NCI-H1417 treated with DMSO at 0.1 percent for 48 hours (cell line): ENCODE results near the gene NEIL1.
"Not testable (repeated sequence)": the region's sequence is repeated elsewhere in the genome, so short reads cannot be mapped to it uniquely, and the experiment has no call there.

Experiments used
- DNase-seq: peaks from one replicate; lab custom pipeline; 2025; lab: John Stamatoyannopoulos, UW

Gene NEIL1

GRCh38 chr15:75333654-75334419 is 13.0 kb upstream of the NEIL1 start:
- not testable (repeated sequence) for DNase-seq

DNA sequence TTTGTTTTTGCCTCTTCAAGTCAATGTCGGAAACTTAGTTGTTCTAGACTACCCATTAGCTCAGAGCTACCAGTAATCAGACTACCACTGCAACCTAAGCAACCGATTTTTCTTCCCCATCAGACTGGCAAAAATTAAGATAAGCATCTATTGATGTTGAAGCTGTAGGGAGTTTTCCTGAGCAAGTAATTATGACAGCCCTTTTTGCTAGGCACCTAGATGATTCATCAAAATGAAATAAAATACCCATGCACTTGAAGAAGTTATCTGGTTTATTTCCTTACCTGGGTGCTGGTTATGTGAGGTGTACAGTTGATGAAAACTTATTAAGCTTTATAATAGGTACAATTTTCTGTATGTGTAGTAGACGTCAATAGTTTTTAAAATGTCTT is 11.5 kb upstream of the NEIL1 start:
- no peak for DNase-seq

DNA sequence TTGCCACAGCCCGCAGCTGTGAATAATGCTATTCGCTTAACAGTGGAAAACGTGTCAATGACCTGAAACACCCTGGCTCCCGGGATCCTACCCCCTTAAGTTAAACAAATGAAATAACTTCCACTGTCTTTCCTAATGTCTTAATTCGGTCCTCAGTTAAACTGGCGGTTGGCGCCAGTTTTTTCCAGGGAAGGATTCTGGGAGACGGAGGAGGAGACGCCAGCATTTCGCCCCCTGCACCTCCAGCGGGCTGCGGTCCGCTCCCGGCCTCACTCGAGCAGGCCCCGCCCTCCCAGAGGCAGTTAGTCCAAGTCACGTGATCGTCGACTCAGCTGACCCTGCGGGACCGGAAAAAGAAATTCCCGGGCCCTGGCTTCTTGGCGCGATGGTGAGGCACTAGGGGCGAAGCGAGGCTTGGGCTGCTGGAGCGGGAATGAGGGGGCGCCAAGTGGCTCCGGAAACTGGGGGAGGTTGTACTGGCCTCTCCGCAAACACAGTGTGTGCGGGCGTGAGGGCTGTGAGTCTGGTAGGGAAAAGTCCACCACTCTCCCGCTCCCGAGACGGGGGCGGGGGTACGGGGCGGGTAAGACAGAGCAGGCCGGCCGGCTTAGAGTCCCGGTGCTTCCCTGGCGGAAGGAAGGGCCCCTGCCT is 11.0 kb upstream of the NEIL1 start, which contains the start of gene COMMD4:
Gene COMMD4 (plus strand): TSS at position 359 of the 651 bp plus-strand sequence. CDS start 27 bp downstream, at position 386.
- peak; percentile 70 for DNase-seq

DNA sequence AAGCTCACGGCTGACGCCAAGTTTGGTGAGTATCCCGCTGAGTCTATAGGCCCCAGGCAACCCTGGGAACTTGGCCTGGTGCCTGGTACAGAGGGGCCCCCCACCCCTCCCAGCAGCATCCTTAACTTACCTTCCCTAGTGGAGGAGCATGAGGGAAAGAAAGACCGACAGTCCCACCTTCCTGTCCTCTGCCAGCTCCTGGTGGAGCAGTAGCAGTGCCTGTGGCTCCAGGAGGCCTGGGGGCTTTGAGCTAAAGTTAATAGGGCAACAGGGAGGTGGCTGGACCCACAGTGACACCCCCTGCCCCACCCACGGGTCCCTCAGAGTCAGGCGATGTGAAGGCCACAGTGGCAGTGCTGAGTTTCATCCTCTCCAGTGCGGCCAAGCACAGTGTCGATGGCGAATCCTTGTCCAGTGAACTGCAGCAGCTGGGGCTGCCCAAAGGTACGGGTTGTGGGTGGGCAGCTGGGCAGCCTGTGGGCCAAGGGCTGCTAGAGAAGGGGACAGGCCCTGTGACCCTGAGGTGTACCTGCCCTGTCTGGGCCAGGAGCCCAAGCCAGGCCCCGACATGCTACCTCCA is 8.1 kb upstream of the NEIL1 start:
- no peak for DNase-seq

DNA sequence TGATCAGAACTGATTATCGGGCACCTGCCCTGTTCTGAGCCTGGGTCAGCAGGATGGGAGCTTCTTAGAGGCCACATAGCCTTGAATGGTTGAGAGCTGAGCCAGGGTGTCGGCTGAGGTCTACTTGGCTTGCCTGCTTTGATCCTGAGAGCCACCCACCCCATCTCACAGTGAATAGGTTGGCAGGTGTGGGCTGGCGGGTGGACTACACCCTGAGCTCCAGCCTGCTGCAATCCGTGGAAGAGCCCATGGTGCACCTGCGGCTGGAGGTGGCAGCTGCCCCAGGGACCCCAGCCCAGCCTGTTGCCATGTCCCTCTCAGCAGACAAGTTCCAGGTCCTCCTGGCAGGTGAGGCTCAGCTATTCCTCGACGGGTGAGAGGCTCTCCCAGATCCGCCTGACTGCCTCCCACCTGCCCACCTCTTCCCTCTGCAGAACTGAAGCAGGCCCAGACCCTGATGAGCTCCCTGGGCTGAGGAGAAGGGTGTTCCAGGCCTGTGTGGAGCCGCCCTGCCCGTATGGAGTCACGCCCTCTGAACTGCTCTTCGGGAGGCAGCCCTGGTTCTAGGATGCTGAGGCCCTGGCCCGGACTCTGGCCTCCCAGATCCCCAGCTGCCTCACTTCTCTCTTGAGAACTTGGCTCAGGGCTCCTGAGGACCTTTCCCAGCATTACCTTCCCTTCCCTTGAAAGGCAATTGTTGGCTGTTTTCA is 7.2 kb upstream of the NEIL1 start:
- no peak for DNase-seq

GRCh38 chr15:75342221-75342620 is 4.6 kb upstream of the NEIL1 start:
- no peak for DNase-seq

DNA sequence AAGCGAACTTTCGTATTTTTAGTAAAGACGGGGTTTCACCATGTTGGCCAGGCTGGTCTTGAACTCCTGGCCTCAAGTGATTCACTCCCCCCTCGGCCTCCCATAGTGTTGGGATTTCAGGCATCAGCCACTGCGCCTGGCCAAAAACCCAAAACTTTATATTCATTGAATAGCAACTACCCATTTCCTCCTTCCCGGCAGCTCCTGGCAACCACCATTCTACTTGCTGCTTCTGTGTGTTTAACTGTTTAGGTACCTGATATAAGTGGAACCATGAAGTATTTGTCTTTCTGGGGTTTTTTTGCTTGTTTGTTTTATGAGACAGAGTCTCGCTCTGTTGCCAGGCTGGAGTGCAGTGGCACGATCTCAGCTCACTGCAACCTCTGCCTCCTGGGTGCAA is 2.9 kb upstream of the NEIL1 start:
- DNase-seq, result not testable (repeated sequence)

GRCh38 chr15:75347222-75348033 is 589 bp downstream of the NEIL1 start:
- DNase-seq, result no peak

GRCh38 chr15:75348034-75348561 is 1.3 kb downstream of the NEIL1 start:
- DNase-seq, result no peak

DNA sequence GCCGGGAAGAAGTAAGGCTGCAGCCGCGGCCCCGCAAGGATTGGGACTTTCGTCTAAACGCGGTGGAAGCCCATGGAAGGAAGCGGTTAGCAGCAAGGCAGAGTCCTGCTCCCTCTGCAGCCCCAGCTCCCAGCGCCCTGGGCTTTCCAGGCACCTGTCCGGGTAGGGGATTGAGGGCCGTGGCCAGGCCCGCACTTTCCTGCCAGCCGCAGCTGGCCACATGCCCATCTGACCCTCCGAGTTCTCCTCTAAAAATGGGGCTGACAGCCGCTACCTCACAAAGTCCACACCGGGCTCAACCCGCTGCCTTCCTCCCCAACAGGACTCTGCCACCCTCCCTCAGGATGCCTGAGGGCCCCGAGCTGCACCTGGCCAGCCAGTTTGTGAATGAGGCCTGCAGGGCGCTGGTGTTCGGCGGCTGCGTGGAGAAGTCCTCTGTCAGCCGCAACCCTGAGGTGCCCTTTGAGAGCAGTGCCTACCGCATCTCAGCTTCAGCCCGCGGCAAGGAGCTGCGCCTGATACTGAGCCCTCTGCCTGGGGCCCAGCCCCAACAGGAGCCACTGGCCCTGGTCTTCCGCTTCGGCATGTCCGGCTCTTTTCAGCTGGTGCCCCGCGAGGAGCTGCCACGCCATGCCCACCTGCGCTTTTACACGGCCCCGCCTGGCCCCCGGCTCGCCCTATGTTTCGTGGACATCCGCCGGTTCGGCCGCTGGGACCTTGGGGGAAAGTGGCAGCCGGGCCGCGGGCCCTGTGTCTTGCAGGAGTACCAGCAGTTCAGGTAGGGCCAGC is 1.9 kb downstream of the NEIL1 start:
- no peak for DNase-seq

DNA sequence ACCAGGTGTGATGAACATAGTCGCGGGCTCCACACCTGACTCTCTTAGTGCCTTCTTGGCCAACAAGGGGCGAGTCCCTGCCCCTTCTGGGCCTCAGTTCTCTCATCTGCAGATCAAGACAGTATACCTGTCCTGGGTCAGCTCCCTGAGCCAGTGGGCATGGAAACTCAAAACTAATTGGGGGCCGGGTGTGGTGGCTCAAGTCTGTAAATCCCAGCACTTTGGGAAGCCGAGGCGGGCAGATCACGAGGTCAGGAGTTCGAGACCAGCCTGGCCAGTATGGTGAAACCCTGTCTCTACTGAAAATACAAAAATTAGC is 2.5 kb downstream of the NEIL1 start:
- not testable (repeated sequence) for DNase-seq

DNA sequence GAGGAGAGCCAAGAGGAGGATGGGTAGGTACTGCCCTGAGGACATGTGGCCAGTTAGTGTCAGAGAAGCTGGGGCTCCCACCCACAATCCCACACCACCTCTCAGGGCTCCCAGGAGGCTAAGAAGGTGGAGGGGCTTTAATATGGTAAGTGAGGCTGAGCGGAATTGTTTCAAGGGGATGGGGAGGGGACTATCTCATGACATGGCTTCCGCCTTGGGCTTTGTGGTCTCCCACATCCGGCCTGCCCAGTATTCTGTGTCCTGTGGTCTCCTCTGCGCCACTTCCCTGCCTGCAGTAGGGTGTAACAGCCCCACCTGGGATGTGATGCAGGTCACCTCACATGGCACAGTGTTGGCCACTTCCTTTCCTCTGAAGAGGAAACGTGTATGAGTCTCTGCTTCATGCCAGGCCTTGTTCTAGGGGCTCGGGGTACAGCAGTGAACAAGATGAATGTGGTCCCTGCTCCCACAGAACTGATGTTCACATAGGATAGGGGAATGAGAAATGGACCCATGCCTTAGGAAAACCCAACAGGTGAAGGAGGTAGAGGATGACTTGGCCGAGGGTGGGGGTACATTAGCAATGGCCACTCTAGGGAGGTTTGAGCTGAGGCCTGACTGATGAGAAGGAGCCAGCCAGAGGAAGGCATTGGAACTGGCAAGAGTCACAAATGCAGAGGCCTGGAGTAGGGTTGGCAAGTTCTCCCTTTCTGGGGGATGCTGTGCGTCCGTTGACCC is 3.2 kb downstream of the NEIL1 start:
- no peak for DNase-seq

DNA sequence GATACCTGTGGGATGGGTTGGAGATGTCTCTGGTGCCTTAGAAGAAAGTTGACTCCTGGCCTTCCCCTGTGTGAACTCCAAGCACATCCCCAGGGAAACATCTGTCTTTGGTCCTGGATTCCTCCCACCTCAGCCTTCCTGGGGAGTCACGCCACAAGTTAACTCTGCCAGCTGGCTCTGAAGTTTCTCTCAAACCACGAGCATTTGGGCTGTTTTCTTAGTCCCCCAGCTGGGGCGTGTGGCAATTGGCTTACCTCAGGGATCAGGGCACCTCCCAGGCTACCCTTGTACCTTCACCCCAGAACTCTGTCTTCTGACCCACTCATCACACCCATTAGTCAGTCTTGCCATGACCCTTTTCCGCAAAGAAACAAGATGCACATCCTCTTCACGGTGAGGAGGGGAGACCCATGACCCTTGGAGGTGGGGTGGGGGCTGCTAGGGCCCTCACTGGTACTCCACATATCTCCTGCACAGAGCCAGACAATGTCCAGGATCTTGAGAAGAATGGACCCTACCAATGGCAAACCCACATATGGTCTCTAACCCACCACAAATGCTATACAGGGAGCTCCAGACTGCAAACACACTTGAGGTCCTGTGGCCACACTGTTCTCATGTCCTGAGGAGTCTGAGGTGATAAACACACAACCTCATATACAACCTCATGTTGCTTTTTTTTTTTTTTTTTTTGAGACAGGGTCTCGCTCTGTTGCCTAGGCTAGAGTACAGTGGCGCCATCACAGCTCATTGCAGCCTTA is 3.9 kb downstream of the NEIL1 start:
- no peak for DNase-seq

DNA sequence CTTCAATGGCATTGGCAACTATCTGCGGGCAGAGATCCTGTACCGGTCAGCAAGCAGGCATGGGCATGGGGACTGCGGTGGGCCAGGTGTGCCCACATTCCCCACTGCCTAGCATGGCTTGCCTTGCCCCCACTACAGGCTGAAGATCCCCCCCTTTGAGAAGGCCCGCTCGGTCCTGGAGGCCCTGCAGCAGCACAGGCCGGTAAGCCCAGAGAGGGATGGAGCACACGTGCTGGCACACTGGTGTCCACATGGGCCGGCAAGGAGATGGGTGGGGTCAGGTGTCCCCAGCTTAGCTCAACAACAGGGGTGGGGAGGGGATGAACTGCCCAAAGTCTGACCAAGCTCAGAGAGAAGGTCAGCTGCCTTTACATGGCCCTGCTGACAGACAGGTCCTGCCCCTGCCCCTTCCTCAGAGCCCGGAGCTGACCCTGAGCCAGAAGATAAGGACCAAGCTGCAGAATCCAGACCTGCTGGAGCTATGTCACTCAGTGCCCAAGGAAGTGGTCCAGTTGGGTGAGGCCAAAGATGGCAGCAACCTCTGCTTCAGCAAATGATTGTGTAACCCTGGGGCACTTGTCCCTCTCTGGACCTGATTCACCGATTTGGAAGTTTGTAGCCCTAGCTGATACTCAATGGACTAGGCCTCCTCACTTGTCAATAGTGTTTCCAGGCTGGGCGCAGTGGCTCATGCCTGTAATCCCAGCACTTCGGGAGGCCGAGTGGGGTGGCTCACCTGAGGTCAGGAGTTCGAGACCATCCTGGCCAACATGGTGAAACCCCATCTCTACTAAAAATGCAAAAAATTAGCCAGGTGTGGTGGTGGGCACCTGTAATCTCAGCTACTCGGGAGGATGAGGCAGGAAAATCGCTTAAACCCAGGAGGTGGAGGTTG is 5.6 kb downstream of the NEIL1 start:
- no peak for DNase-seq

DNA sequence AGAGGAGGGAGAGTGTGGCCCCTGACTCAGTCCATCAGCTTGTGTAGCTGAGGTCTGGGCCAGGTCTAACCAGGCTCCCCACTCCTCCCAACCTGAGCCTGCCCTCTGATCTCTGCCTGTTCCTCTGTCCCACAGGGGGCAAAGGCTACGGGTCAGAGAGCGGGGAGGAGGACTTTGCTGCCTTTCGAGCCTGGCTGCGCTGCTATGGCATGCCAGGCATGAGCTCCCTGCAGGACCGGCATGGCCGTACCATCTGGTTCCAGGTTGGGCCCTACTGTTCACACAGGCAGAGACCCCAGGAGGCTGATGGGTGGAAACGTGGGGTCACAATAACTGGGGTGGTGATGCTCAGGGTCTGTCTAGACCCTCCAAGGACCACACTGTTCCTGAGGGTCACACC is 6.8 kb downstream of the NEIL1 start:
- no peak for DNase-seq

DNA sequence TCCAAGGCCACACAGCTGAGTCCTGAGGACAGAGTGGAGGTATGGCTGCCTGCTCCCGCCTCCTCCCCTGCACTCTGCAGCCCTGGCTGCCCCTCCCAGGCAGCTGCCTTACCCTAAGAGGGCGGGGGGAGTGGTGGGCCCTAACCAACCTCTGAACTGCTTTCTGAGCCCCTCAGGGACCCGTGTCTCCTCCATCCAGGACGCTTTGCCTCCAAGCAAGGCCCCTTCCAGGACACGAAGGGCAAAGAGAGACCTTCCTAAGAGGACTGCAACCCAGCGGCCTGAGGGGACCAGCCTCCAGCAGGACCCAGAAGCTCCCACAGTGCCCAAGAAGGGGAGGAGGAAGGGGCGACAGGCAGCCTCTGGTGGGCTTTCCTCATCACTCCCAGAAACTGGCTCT is 7.6 kb downstream of the NEIL1 start:
- DNase-seq, result no peak

- no peak for DNase-seq
Observed at GRCh38 chr15:75355369-75355768, 8.5 kb downstream of the NEIL1 start.

DNA sequence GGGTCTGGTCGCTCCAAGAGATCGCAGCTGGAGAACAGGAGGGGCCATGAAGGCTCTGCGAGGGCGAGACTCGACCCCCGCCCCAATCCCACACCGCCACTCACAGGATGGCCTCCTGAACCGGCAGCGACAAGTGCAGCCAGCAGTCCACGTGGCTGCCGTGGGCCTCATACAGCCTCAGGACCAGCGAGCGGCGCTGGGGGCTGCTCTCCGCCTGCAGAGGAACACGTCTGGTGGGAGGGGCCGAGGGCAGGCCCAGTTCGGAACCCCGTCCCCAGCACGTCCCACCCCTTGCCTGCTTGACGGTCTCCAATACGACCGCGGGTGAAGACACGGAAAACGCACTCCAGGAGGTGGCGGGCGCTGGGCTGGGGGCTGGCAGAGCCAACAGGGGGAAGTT is 9.2 kb downstream of the NEIL1 start:
- DNase-seq, result no peak
